Heart right ventricle (tissue), 16 donors: ENCODE data around the gene SIRT4. TPM values are rescaled to one million over a fixed set of nuclear protein-coding genes. Genes with fewer than 3 reads are reported as not detected.
"Not testable (repeated sequence)": the region's sequence is repeated elsewhere in the genome, so short reads cannot be mapped to it uniquely, and the experiment has no call there.

Source experiments
- ATAC-seq, 8 donors: fragments of 200-7000 bp; cut with Tn5 transposase; one replicate each; pipeline ENCODE4 v1.9.1; 2020; ENCODE audit warnings: mild to moderate bottlenecking in 8 of 8, moderate library complexity in 8 of 8, moderate number of reproducible peaks in 1 of 8
- DNase-seq, 2 donors: peaks; one replicate each; pipeline ENCODE4 v3.0.0-alpha.2; 2020
- H3K27ac ChIP-seq, 10 donors: fragments of 200-600 bp; sonication (generic) in 2 of 10; one replicate each; pipeline versions ENCODE4 v1.5.0 to v1.8.0; 2020 to 2022; ENCODE audit warnings: mild to moderate bottlenecking in 3 of 10
- H3K27me3 ChIP-seq, 7 donors: fragments of 200-600 bp; one replicate each; pipeline ENCODE4 v1.8.0; 2021 to 2022; ENCODE audit warnings: mild to moderate bottlenecking in 2 of 7
- H3K36me3 ChIP-seq, 9 donors: fragments of 200-600 bp; sonication (generic) in 1 of 9; one replicate each; pipeline versions ENCODE4 v1.5.0 to v1.8.0; 2020 to 2022; ENCODE audit warnings: mild to moderate bottlenecking in 2 of 9
- H3K4me1 ChIP-seq, 9 donors: fragments of 200-600 bp; sonication (generic) in 1 of 9; one replicate each; pipeline versions ENCODE4 v1.5.0 to v1.8.0; 2020 to 2022; ENCODE audit warnings: mild to moderate bottlenecking in 4 of 9
- H3K4me3 ChIP-seq, 10 donors: fragments of 200-600 bp; sonication (generic) in 2 of 10; one replicate each; pipeline versions ENCODE4 v1.5.0 to v1.8.0; 2020 to 2022; ENCODE audit warnings: mild to moderate bottlenecking in 7 of 10, moderate library complexity in 2 of 10
- H3K9me3 ChIP-seq, 11 donors: fragments of 200-600 bp in 10 of 11; sonication (generic) in 2 of 11; one replicate each; pipeline versions ENCODE4 v1.5.0 to v1.8.0; 2013 to 2022; ENCODE audit warnings: mild to moderate bottlenecking in 2 of 11, control low read depth in 1 of 11, moderate library complexity in 1 of 11
- CTCF ChIP-seq, 9 donors: fragments of 200-600 bp; sonication (generic) in 2 of 9; IDR thresholded peaks; one replicate each; pipeline versions ENCODE4 v1.5.0 to v1.8.0; 2021 to 2022; ENCODE audit warnings: antibody characterized with exemption in 9 of 9, mild to moderate bottlenecking in 5 of 9, moderate library complexity in 1 of 9
- WGBS, 2 donors: extraction: QIAGEN DNeasy Blood & Tissue Kit; methylation state at CpG; one replicate each; pipeline ENCODE4 v1.1.7; 2013; ENCODE audit warnings: inconsistent platforms in 1 of 2; 5-methylcytosine and 5-hydroxymethylcytosine counted together
- intact Hi-C, 10 donors: fragments of 100-400 bp; cut with DNase I; formaldehyde crosslinking; loops; one replicate each; pipeline versions ENCODE4 v1.11.1 to v1.14.2; 2022
- polyA plus RNA-seq, 2 donors: library from polyadenylated mRNA; stranded (reverse); fragments of 200-250 nt; gene quantifications; one replicate each; pipeline ENCODE4 v1.2.3, GENCODE V29; 2013
- total RNA-seq, 10 donors: library from RNA; stranded (reverse); fragmentation: NEBNext Ultra II Directional in 3 of 10; extraction: Animal tissue kit (Norgen Biotek cat#: 25700) in 3 of 10; gene quantifications; one replicate each; pipeline versions ENCODE4 v1.2.1 to v1.2.4, GENCODE V29; 2021 to 2023
- donor health status: Arrhythmogenic right ventricular cardiomyopathy.
- donor health status: ischemic (EF 13 %, LVEDD 7.1; RV severe dilation, severe dysfunction).
- donor health status: healthy with polysubstance abuse.
- donor health status: DM: no; HTN: yes; CAD: no.
- donor health status: DM: no; HTN: no; CAD: no.
- donor health status: ischemic (EF 25% LVEDD 6.9; RV normal size, moderate dysfunction).
- donor health status: ischemic (EF 25% LVEDD 5.7; RV mildly dilated, moderate dysfunction).
- donor health status: healthy.
- donor health status: DM: yes; HTN: yes; CAD: no.
- donor health status: Ischemic cardiomyopathy.
- donor health status: ischemic (EF 35%, LVEDD 5.7; RV mildly dilated, moderate dysfunction).
- donor health status: nonischemic (EF 11% LVEDD 7.7; RV severe dilation, severe dysfunction).
- donor health status: DM: yes; HTN: yes; CAD: no.
- donor health status: PGD.
- donor health status: ischemic (EF 29% LVEDD 5.4; RV normal size, mild dysfunction).
- donor health status: nonischemic (EF 23%, LVEDD 6.1; RV moderate dilation, normal function).

SIRT4 gene
- total and polyA plus RNA-seq, 12 donors, result 2.8 to 9.0 (median 4.7) TPM

- Histone ChIP-seq H3K9me3 (peaks cover 0 to 17% (median 0%) of the 10 kb centered on the region in 11 donors), H3K4me3 (no peak overlapping the region), H3K27me3 (peaks cover 0 to 5% (median 0%) of the 10 kb centered on the region in 7 donors), H3K4me1 (no peaks in the 10 kb centered on the region), H3K27ac (no peak overlapping the region), H3K36me3 (no peaks in the 10 kb centered on the region)
- ATAC-seq, result no peak
- no peak for DNase-seq
- 85% methylated on average over 6 to 7 of the region's 7 CpGs for WGBS, 2 donors
- intact Hi-C loops, result no loop called here
- TF ChIP-seq CTCF (IDR thresholded peaks at IDR 0.05), result no peak
Observed at GRCh38 chr12:120332523-120332922, 30.4 kb downstream of the SIRT4 start.

GRCh38 chr12:120335447-120335846 is 33.3 kb downstream of the SIRT4 start:
- H3K27ac ChIP-seq, intact Hi-C loops, H3K4me1 ChIP-seq, ATAC-seq, H3K36me3 ChIP-seq, H3K27me3 ChIP-seq, H3K4me3 ChIP-seq: not testable (repeated sequence)
- 16 to 19% methylated on average over 12 of the region's 12 CpGs for WGBS, 2 donors
- peak; percentile 41 to 56 for DNase-seq
- TF ChIP-seq CTCF (IDR thresholded peaks at IDR 0.05), result peak; percentile 32 to 78 (median 64)
- peaks cover 0 to 26% (median 0%) of the 10 kb centered on the region in 11 donors for H3K9me3 ChIP-seq

- H3K36me3 ChIP-seq, H3K4me1 ChIP-seq, H3K27ac ChIP-seq, H3K27me3 ChIP-seq, H3K4me3 ChIP-seq, intact Hi-C loops, DNase-seq, ATAC-seq: not testable (repeated sequence)
- peaks cover 0 to 26% (median 0%) of the 10 kb centered on the region in 11 donors for H3K9me3 ChIP-seq
- WGBS, 2 donors, result 83 to 91% methylated on average over 2 of the region's 2 CpGs
Observed at GRCh38 chr12:120336392-120336791, 34.3 kb downstream of the SIRT4 start.

GRCh38 chr12:120337730-120338129 is 35.6 kb downstream of the SIRT4 start:
- DNase-seq (no peak), ATAC-seq (no peak)
- WGBS, 2 donors, result 85 to 86% methylated on average over 2 of the region's 2 CpGs
- no peak for TF ChIP-seq CTCF (IDR thresholded peaks at IDR 0.05)
- Histone ChIP-seq H3K4me1 (no peaks in the 10 kb centered on the region), H3K27ac (no peak overlapping the region), H3K4me3 (no peak overlapping the region), H3K36me3 (no peaks in the 10 kb centered on the region), H3K27me3 (no peaks in the 10 kb centered on the region), H3K9me3 (peaks cover 0 to 26% (median 0%) of the 10 kb centered on the region in 11 donors)
- intact Hi-C loops, result no loop called here

GRCh38 chr12:120339256-120339655 is 37.1 kb downstream of the SIRT4 start:
- Histone ChIP-seq H3K4me1 (no peaks in the 10 kb centered on the region), H3K27me3 (no peaks in the 10 kb centered on the region), H3K27ac (no peak overlapping the region), H3K9me3 (peaks cover 0 to 26% (median 0%) of the 10 kb centered on the region in 11 donors), H3K4me3 (no peak overlapping the region), H3K36me3 (no peaks in the 10 kb centered on the region)
- no peak for TF ChIP-seq CTCF (IDR thresholded peaks at IDR 0.05)
- 56 to 73% methylated on average over 4 of the region's 4 CpGs for WGBS, 2 donors
- DNase-seq (no peak), ATAC-seq (no peak)
- intact Hi-C loops, result no loop called here
